HG03469 (cell line): ENCODE results near the gene XYLB.

Source experiments
- ATAC-seq: cut with Tn5 transposase; IDR thresholded peaks from one replicate; pipeline ENCODE4 v1.9.1; 2021; ENCODE audit warnings: mild to moderate bottlenecking, moderate library complexity, moderate number of reproducible peaks; ENCODE audit not compliant: unreplicated experiment

The XYLB gene

DNA sequence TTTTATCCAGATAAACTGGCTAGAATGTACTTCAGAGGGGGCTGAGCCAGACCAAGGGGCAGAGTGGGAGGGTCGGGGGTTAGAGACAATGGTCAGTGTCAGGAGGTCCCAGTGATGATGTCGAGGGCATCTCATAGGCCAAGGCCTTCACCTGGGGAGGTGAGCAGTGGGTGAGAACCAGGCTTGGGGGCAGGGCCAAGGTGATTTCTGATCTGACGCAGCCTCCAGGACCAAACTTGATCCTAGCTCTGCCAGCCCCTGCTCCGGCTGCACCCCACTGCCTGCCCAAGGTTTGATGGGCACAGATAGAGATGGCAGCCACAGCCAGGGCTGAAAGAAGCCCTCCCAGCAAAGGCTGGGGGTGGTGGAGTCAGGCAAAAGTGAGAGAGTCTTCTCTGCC lies 14.9 kb downstream of the XYLB start:
- no peak for ATAC-seq

DNA sequence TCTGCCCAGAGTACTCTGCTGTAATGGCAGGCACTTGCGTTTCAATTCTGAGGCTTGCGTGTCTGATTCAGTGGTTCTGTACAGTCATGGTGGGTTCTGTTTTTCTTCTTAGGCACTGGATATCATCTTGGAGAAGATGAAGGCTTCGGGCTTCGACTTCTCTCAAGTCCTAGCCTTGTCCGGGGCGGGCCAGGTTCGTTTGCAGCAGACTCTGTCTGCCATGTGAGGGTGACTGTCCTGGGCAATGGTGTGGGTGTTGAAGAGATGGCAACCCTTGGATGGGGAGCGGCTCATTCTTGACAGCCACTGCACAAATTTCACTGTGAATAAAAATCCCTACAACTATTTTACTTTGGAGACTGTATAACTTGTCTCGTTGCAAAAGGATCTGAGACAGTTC lies 16.2 kb downstream of the XYLB start:
- no peak for ATAC-seq

DNA sequence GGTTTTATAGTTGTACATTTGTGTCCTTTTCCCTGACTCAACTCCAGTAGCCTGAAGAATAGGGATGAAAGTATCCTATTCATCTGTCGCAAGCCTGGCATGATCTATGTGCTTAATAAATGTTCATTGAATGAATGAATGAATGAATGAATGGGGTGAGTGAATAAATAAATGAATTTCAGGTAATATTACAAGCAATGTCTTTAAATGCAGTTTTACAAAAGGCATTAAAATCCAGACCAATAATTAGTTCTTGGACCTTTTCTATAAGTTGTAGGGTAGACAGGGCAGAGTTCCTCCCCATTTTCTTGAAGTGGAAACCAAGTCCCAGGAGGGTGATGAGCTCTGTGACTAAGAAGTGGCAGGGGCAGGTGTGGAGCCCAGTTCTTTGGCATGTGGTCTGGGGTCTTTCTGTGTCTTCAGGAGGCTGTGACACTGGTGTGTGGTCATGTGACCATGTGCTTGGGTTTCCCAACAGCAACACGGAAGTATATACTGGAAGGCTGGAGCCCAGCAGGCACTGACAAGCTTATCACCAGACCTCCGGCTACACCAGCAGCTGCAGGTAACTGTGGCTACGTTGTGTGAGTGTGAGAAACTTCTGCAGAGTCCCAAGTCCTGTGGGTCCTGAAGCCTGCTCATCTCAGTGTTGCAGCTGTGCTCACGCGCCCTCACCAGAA lies 18.3 kb downstream of the XYLB start:
- no peak for ATAC-seq

DNA sequence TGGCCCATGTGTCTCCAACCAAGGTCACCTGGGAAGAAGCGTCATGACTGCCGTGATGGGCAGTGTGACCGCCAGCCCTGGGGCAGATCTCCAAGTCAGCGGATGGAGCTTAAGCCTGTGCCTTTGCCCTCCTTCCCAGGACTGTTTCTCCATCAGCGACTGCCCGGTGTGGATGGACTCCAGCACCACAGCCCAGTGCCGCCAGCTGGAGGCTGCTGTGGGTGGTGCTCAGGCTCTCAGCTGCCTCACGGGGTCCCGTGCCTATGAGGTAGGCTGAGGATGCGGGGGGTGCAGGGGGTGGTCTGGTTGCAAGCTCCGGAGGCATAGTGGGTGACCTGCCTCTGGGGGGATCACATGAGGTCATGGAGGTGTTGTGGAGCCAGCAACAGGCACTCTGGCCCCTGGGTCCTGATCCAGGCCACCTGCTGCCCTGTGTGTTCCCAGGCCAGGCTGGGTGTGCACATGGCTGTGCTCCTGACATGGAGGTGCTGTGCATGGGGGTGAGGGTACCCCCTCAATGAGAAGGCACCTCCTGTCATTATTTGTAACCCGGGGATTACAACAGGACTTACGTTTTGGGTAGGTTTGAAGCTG lies 19.0 kb downstream of the XYLB start:
- no peak for ATAC-seq

DNA sequence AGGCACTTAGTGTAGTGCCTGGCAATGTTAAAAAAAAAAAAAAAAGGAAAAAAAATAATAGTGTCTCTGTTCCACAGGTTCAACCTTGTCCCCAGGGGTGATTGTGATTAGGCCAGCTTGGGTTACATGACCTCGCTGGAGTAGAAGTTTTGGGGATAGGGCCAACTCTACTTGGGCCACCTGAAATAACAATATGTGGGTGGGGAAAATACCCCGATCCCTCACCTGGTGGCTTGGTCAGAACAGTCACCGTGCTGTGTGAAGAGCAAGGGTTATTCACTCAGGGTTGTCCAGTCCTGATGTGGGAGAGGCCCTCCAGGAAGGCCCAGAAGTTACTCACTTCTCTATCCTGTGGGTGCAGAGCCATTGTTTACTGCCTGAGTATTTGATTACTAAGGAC lies 19.5 kb downstream of the XYLB start:
- no peak for ATAC-seq

DNA sequence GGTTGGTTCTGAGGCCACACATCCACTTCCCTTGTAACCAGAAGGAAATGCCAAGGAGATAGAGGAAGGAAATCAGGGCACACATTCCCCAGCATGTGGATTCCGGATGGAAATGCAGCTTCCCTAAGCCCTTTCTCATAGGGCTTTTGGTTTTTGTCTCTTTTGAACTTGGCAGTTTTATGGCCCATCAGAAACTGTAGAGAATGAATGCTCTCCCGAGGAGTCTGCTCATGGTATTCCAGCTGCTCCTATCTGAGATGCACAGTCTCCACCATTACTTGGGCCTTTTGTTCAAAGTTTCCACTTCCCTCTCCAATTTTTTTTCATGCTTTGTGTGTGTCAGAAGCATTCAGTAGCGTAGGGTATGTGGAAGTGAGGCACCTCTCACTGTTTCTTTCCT lies 21.2 kb downstream of the XYLB start:
- ATAC-seq: no peak

DNA sequence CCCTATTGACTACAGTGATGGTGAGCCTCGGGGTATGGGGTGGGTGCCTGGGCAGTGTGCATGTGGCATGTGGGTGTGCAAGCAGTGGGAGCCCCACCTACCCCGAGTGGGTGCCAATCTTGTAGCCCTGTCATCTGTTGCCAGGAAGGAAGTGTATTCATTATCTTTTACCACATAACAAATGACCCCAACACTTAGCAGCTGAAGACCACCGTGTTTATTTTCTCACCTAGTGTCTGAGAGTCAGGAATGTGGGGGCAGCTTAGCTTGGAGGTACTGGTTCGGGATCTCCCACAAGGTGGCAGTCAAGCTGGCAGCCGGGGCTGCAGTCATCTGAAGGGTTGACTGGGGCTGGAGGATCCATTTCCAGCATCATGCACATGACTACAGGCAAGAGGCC lies 21.7 kb downstream of the XYLB start:
- ATAC-seq: no peak

DNA sequence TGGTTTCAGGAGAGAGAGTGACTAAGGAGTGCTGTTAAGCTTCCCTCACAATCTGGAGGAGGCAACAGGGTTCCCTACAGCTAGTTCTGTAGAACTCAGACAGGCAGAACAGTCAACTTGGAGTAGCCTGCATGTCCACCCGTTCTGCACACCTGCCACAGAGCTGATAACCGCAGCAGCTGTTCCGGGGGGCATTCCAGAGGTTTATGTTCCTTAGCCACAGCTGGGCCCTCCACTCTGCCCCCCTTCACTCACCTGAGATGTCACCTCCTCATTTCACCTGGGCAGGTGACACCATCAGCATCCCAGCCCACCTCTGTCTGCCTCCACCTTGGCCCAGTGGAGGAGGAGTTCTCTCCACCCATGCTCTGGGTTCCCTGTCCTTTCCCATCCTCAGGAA lies 22.6 kb downstream of the XYLB start:
- no peak for ATAC-seq

DNA sequence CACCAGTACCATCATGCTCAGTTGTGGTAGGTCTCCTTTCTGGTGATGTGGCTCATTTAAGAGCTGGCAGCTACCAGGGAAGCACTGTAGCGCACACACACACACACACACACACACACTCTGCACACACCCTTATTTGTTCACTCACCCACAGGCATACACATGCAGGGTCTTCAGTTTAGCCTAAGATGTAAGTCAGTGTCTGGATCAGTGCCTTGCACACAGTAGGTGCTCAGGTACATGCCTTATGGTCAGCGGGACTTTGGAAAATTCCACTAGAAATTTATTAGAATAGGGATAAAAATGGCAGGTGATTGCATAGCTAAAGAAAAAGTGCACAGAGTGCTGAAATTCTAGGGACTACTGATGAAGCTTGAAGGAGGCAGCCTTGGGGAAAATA lies 23.6 kb downstream of the XYLB start:
- ATAC-seq: no peak

DNA sequence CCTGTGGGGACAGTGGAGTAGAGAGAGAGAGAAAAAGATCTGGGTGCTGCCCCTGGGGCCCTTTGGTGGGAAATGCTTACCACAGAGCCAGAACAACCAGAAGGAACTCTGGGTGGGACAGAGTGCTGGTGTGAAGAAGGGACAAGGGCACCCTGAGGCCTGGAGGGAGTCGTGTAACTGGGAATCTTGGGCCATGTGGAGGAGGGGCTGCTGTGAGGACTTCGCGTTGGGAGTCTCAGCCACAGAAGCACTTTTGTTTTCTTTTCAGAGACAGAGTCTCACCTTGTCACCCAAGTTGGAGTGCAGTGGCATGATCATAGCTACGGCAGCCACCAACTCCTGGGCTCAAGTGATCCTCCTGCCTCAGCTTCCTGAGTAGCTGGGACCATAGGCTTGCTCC lies 24.3 kb downstream of the XYLB start:
- no peak for ATAC-seq

DNA sequence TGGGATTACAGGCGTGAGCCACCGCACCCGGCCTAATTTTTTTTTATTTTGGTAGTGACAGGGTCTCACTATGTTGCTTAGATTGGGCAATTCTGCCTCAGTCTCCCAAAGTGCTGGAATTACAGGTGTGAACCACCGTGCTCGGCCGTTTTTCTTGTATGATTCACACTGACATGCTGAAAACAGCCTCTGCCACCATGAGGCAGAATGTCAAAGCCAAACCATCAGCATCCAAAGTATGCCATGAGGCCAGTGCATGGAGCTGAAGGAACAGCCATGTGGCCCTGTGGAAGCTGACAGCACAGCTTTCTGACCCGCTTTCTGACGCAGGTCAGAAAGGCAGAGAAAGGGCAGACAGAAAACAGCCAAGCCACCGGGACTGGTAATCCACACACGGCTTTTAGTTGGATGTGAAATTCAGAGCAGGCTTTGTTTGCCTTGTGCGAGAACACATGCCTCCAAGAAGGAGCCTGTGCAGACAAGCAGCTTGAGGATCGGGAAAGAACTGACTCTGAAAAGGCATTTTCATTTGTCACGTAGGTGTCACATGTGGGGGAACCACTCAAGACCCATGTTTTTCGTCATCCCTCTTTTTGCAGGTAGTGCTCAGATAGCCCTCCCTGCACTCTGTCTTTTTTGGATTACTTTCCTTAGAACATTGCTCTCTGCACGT lies 25.1 kb downstream of the XYLB start:
- ATAC-seq: no peak

DNA sequence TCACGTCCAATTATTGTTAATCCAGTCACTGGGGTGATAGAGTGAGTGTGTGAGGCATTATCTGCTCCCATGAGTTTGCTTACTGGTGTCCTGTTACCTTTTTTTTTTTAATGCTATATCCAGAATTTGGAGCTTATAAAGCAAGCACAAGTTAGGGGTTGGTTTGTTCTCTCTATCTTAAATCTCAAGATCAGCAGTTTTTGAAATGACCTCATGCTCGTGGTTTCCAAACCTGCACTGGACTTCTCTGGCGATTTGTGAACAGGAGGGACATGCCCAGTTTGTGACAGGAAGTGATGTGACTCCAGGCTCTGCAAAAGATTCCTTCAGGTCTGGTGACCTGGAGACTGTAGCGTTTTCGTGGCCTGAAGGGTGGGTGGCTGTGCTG lies 25.6 kb downstream of the XYLB start:
- no peak for ATAC-seq

DNA sequence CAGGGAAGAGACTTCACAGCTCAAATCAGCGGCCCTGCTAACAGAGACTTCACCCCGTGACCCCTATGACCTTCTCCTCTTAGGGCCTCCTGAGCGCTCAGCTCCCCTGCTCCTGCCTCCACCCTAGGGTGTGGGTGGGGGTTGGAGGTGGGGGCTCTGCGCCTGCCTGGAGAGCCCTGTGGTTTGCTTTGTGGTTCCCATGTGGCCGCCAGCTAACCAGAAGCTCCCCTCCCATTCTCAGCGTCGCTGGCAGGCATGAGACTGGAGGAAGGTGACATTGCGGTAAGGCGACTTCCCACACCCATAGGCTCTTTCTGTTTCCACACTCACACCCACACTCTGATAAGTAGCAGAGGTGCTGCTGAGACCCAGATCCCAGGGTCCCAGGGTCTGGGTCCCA lies 27.6 kb downstream of the XYLB start:
- ATAC-seq: no peak

DNA sequence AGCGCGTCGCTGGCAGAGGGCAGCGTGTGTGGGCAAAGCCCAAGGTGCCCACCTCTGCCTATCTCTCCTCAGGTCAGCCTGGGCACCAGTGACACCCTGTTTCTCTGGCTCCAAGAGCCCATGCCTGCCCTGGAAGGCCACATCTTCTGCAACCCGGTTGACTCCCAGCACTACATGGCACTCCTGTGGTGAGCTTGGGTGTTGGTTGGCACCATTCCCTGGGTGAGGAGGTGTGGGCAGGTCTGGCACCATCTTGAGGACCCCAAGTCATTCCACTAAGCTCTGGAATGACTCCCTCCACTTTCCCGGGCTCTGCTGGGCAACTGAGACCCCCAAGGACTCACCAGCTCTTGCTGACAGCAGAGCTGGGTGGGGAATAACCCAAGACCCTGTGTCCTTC lies 28.5 kb downstream of the XYLB start:
- ATAC-seq: no peak

DNA sequence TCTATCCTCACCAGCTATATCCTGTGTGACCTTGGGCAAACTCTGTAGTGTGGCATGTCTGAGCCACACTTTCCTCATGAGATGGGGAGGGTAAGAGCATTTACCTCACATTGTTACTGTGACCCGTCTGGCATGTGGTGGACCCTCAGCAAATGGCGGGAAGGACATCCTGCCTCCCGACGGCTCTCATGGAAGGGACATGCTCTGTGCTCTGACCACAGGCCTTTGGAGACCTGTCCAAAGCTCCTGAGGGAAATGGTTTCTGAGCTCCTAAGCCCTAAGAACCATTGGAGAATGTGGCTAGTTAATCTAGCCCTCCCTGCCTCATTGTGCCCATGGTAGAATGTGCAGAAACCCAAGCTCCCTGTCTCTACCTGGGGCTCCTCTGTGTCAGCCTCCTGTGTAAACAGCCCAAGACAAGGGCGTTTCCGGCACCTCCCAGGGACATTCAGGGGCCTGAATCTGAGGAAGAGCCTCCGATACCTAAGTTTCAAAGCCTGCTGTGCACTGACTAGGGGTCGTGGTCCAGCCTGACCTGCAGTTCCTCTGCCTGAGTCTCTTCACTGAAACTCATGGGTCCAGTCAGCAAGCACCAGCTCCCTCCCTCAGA lies 29.0 kb downstream of the XYLB start:
- no peak for ATAC-seq

DNA sequence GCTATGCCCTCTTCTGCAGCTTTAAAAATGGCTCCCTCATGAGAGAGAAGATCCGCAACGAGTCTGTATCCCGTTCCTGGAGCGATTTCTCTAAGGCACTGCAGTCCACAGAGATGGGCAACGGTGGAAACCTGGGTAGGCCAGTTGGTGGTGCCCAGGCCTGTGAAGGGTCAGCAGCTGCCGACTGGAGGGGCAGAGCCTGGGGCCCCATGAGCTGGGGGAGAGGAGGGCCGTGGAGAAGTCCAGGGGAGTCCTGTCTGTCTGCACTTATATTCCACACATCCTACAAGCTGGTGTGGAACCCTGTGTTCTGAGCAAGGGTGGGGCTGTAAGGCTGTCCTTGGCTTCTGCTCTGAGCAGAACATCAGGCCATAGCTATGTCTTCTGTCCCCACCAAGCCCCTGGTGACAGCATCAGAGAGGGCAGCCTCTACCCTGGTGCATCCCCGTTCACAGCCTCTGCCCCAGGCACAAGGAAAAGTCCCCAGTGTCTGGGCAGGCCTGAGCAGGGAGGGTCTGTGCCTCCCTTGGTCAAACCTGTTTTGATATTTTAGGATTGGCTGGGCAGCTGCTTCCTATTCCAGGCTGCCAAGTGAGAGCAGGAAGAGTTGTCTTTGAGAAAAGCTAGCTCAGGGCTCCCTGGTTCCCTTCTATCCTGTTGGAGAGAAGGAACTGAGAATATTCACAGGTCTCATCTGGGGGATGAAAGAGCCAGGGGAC lies 29.7 kb downstream of the XYLB start:
- no peak for ATAC-seq

DNA sequence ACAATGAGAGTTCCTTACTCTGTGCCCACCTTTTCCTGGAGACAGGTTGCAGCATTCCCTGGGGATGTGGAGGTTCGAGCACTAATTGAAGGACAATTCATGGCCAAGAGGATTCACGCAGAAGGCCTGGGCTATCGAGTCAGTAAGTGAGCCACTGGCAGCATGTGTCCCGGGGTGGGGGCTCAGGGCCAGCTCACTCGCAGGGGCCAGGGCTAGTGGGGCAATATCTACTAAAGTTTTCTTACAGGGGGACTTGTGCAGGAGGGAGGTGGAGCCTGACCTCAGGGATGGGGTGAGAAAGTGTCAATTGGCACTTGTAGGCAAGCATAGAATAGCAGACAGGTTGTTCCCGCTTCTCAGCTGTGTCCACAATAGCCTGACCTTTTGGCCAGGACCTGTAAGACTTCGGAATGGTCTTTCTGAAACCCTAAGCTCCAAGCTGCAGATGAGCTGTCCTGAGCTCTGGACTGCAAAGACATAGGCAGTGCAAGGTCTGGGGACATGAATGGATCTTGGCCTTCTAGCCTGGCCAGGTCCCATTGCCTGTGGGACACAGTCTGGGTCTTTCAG lies 32.7 kb downstream of the XYLB start:
- no peak for ATAC-seq

DNA sequence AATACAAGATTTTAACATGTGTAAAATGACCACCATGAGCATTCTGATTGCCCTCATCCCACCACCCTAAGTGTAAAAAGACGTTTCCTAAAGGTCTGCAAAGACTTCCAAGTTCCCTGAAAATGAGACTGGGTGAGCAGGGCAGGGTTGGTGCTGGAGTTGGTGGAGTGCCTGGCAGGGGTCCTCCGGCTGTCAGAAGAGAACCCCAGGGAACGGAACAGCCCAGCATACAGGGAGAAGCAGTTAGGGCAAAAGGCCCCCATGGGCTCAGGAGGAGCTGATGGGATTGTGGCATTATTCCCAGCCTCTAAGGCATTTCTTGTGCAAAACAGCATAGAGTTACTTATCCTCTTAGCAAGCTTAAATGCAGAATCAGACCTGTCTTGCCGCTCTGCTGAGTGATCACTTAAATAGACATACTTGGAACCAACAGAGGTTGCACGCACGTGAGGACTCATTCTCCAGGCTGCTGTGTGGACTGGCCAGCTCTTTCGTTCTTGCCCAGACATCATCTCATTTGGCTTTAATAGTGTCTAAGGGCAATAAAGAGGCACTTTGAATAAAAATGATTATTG lies 36.0 kb downstream of the XYLB start:
- no peak for ATAC-seq

DNA sequence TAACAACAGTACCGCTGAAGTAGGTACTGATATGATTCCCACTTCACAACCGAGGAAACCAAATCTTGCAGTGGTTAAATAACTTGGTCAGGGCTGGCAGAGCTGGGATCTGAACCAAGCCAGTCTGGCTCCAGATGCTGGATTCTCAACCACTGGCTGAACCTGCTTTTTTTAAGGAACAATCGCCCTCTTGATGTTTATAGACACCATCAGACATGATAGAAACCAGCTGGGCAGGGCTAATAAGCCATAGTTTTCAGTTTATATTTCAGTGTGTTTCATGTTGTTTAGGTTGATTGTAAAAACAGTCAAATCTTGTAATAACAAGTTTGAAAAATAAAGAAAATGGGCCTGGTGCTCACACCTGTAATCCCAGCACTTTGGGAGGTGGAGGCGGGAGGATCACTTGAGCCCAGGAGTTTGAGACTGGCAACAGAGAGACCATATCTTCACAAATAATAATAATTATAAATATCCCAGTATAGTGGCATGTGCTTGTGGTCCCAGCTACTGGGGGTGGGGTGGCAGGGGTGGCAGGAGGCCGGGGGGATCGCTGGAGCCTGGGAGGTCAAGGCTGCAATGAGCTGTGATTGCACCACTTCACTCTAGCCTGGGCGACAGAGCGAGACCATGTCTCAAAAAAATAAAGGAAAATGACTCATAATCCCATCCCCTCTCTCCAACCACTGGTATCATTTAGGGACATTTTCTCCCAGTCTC lies 36.7 kb downstream of the XYLB start:
- ATAC-seq: no peak
